WTC11 (cell line): ENCODE results near the gene ZNF672. TPM values are rescaled to one million over a fixed set of nuclear protein-coding genes. Genes with fewer than 3 reads are reported as not detected.

Source experiments
- ATAC-seq: fragments of 200-7000 bp; cut with Tn5 transposase; 2 replicates; pipeline ENCODE4 v1.10.0; 2021; ENCODE audit warnings: mild to moderate bottlenecking, moderate library complexity
- CTCF ChIA-PET: fragments of 300-600 bp; sonication (Branson Sonifier 250); formaldehyde crosslinking; loops from one replicate; lab custom pipeline; 2021; ENCODE audit warnings: antibody characterized with exemption; lab: Charles Lee
- POLR2A ChIA-PET: fragments of 350-600 bp; sonication (Branson Sonifier 250); formaldehyde crosslinking; loops from one replicate; lab custom pipeline; 2021; ENCODE audit warnings: antibody characterized with exemption; lab: Charles Lee
- DNase-seq: peaks from one replicate; pipeline ENCODE4 v3.0.0; 2021; ENCODE audit warnings: low spot score
- H3K27ac Mint-ChIP-seq: 2 replicates; pipeline ENCODE4 v1.8.0; 2021; ENCODE audit warnings: mixed read lengths
- H3K27me3 Mint-ChIP-seq: 2 replicates; pipeline ENCODE4 v1.8.0; 2021; ENCODE audit warnings: low read depth, mild to moderate bottlenecking, moderate library complexity, mixed read lengths
- H3K36me3 Mint-ChIP-seq: 2 replicates; pipeline ENCODE4 v1.8.0; 2021; ENCODE audit warnings: mixed read lengths
- H3K4me1 Mint-ChIP-seq: 2 replicates; pipeline ENCODE4 v1.8.0; 2022; ENCODE audit warnings: mixed read lengths
- H3K4me3 Mint-ChIP-seq: 2 replicates; pipeline ENCODE4 v1.8.0; 2021; ENCODE audit warnings: mild to moderate bottlenecking, moderate library complexity, mixed read lengths
- H3K9me3 Mint-ChIP-seq: 2 replicates; pipeline ENCODE4 v1.8.0; 2021; ENCODE audit warnings: mixed read lengths
- ATF6 ChIP-seq: sonication (generic); formaldehyde crosslinking; IDR thresholded peaks from 2 replicates; pipeline ENCODE4 v1.8.1; 2023; ENCODE audit warnings: mild to moderate bottlenecking, missing genetic modification reagents
- CBFB ChIP-seq: sonication (generic); formaldehyde crosslinking; IDR thresholded peaks from 2 replicates; pipeline ENCODE4 v1.8.1; 2022; ENCODE audit warnings: mild to moderate bottlenecking, low read depth, missing genetic modification reagents
- CDX4 ChIP-seq: fragments of 250-450 bp; sonication (Bioruptor Pico); IDR thresholded peaks from 2 replicates; pipeline ENCODE4 v1.9.0; 2021; ENCODE audit warnings: moderate library complexity, mild to moderate bottlenecking, inconsistent platforms, borderline replicate concordance
- ESRRA ChIP-seq: sonication (generic); formaldehyde crosslinking; IDR thresholded peaks from 2 replicates; pipeline ENCODE4 v1.8.1; 2022; ENCODE audit warnings: mild to moderate bottlenecking, missing genetic modification reagents, borderline replicate concordance
- ETV6 ChIP-seq: sonication (generic); formaldehyde crosslinking; IDR thresholded peaks from 2 replicates; pipeline ENCODE4 v1.8.1; 2022; ENCODE audit warnings: mild to moderate bottlenecking, missing genetic modification reagents
- FOXK1 ChIP-seq: sonication (generic); formaldehyde crosslinking; IDR thresholded peaks from 2 replicates; pipeline ENCODE4 v1.8.0; 2022; ENCODE audit warnings: mild to moderate bottlenecking, moderate library complexity, missing genetic modification reagents
- MAX ChIP-seq: sonication (generic); formaldehyde crosslinking; IDR thresholded peaks from 2 replicates; pipeline ENCODE4 v1.8.0; 2022; ENCODE audit warnings: mild to moderate bottlenecking, missing genetic modification reagents
- MXD4 ChIP-seq: fragments of 250-450 bp; sonication (Bioruptor Pico); IDR thresholded peaks from 2 replicates; pipeline ENCODE4 v1.8.0; 2021; ENCODE audit warnings: mild to moderate bottlenecking, moderate library complexity, borderline replicate concordance
- NFE2L1 ChIP-seq: sonication (generic); formaldehyde crosslinking; IDR thresholded peaks from 2 replicates; pipeline ENCODE4 v1.8.1; 2023; ENCODE audit warnings: missing genetic modification reagents
- PRDM15 ChIP-seq: sonication (generic); formaldehyde crosslinking; IDR thresholded peaks from 2 replicates; pipeline ENCODE4 v1.8.0; 2022; ENCODE audit warnings: missing genetic modification reagents
- PRRX2 ChIP-seq: fragments of 250-450 bp; sonication (Bioruptor Pico); IDR thresholded peaks from 2 replicates; pipeline ENCODE4 v1.8.0; 2021; ENCODE audit warnings: mild to moderate bottlenecking
- SMAD3 ChIP-seq: sonication (generic); formaldehyde crosslinking; IDR thresholded peaks from 2 replicates; pipeline ENCODE4 v1.8.0; 2022; ENCODE audit warnings: missing genetic modification reagents, mild to moderate bottlenecking, borderline replicate concordance
- STAT6 ChIP-seq: sonication (generic); formaldehyde crosslinking; conservative IDR thresholded peaks from 2 replicates; pipeline ENCODE4 v1.8.1; 2023; ENCODE audit warnings: mild to moderate bottlenecking, low read depth, missing genetic modification reagents, moderate library complexity
- TEAD1 ChIP-seq: sonication (generic); formaldehyde crosslinking; IDR thresholded peaks from 2 replicates; pipeline ENCODE4 v1.8.0; 2022; ENCODE audit warnings: mild to moderate bottlenecking, missing genetic modification reagents
- TEAD4 ChIP-seq: sonication (generic); formaldehyde crosslinking; IDR thresholded peaks from 2 replicates; pipeline ENCODE4 v1.8.0; 2022; ENCODE audit warnings: mild to moderate bottlenecking, missing genetic modification reagents
- USF1 ChIP-seq: sonication (generic); formaldehyde crosslinking; IDR thresholded peaks from 2 replicates; pipeline ENCODE4 v1.8.0; 2022; ENCODE audit warnings: mild to moderate bottlenecking, missing genetic modification reagents
- USF2 ChIP-seq: sonication (generic); formaldehyde crosslinking; IDR thresholded peaks from 2 replicates; pipeline ENCODE4 v1.8.1; 2023; ENCODE audit warnings: mild to moderate bottlenecking, missing genetic modification reagents, moderate library complexity
- ZNF138 ChIP-seq: sonication (generic); formaldehyde crosslinking; conservative IDR thresholded peaks from 2 replicates; pipeline ENCODE4 v1.8.1; 2022; ENCODE audit warnings: mild to moderate bottlenecking, moderate library complexity, missing genetic modification reagents
- ZNF423 ChIP-seq: fragments of 250-450 bp; sonication (Bioruptor Pico); IDR thresholded peaks from 2 replicates; pipeline ENCODE4 v2.1.2; 2022; ENCODE audit warnings: mild to moderate bottlenecking, moderate library complexity
- ZNF532 ChIP-seq: fragments of 250-450 bp; sonication (Bioruptor Pico); IDR thresholded peaks from 2 replicates; pipeline ENCODE4 v1.9.0; 2021; ENCODE audit warnings: mild to moderate bottlenecking, borderline replicate concordance
- total RNA-seq: library from RNA; stranded (reverse); gene quantifications from 3 replicates; pipeline ENCODE4 v1.2.3, GENCODE V29; 2021

The ZNF672 gene
- total RNA-seq, 1 experiment from 2014 or later, result 37.9 TPM

GRCh38 chr1:248791010-248791409 lies 47.0 kb upstream of the ZNF672 start:
- DNase-seq (no peak), ATAC-seq (no peak)
- peaks cover 88% of the 10 kb centered on the region for H3K9me3 Mint-ChIP-seq
- H3K27me3 Mint-ChIP-seq, result no peaks in the 10 kb centered on the region; the same call in 1 of the 2 replicates
- no peaks in the 10 kb centered on the region for H3K4me1 Mint-ChIP-seq
- H3K27ac Mint-ChIP-seq, result no peak overlapping the region
- H3K36me3 Mint-ChIP-seq, result peaks cover 31% of the 10 kb centered on the region
- no peak overlapping the region for H3K4me3 Mint-ChIP-seq
- ChIA-PET CTCF (no interaction called here), POLR2A (no interaction called here)
- no peak for TF ChIP-seq PRDM15 (CRISPR knock-in tag)
- no peak for TF ChIP-seq STAT6 (CRISPR knock-in tag)
- TF ChIP-seq CBFB (CRISPR knock-in tag), result no peak
- no peak for TF ChIP-seq CDX4
- no peak for TF ChIP-seq MXD4
- no peak for TF ChIP-seq ZNF138 (CRISPR knock-in tag)
- no peak for TF ChIP-seq NFE2L1 (CRISPR knock-in tag)
- TF ChIP-seq USF1 (CRISPR knock-in tag), result no peak
- TF ChIP-seq USF2 (CRISPR knock-in tag), result no peak
- no peak for TF ChIP-seq MAX (CRISPR knock-in tag)
- no peak for TF ChIP-seq ZNF423 (CRISPR knock-in tag)
- TF ChIP-seq FOXK1, result no peak
- TF ChIP-seq PRRX2, result no peak
- TF ChIP-seq ESRRA (CRISPR knock-in tag), result no peak
- TF ChIP-seq SMAD3 (CRISPR knock-in tag), result no peak
- TF ChIP-seq ATF6 (CRISPR knock-in tag), result no peak
- TF ChIP-seq TEAD4 (CRISPR knock-in tag), result no peak
- no peak for TF ChIP-seq ZNF532
- TF ChIP-seq TEAD1 (CRISPR knock-in tag), result no peak
- no peak for TF ChIP-seq ETV6 (CRISPR knock-in tag)
